Osteoblast (primary cell): ENCODE measurements around the gene PLIN5. TPM values are rescaled to one million over a fixed set of nuclear protein-coding genes. Genes with fewer than 3 reads are reported as not detected.

Experiments
- DNase-seq: peaks from one replicate; pipeline ENCODE4 v3.0.0; 2011; ENCODE audit warnings: low spot score, mixed read lengths; ENCODE audit not compliant: insufficient read length; ENCODE audit errors: missing footprints
- H2AFZ ChIP-seq: 2 replicates; pipeline ENCODE4 v1.6.0; 2011; ENCODE audit warnings: mild to moderate bottlenecking, low read length
- H3K27ac ChIP-seq: 2 replicates; pipeline ENCODE4 v1.5.1; 2011; ENCODE audit warnings: mild to moderate bottlenecking, low read depth, low read length, moderate library complexity
- H3K27me3 ChIP-seq: 2 replicates; pipeline ENCODE4 v1.6.0; 2012; ENCODE audit warnings: mild to moderate bottlenecking, control low read depth, inconsistent platforms, low read length, moderate library complexity; ENCODE audit not compliant: insufficient read depth
- H3K36me3 ChIP-seq: 2 replicates; pipeline ENCODE4 v1.5.1; 2011; ENCODE audit warnings: mild to moderate bottlenecking, low read length, control low read depth, moderate library complexity; ENCODE audit not compliant: insufficient read depth
- H3K4me1 ChIP-seq: 2 replicates; pipeline ENCODE4 v1.5.1; 2011; ENCODE audit warnings: mild to moderate bottlenecking, low read length, control low read depth, moderate library complexity; ENCODE audit not compliant: insufficient read depth
- H3K4me2 ChIP-seq: 2 replicates; pipeline ENCODE4 v1.6.0; 2011; ENCODE audit warnings: mild to moderate bottlenecking, low read length; ENCODE audit not compliant: insufficient read depth
- H3K4me3 ChIP-seq: fragments of 200-600 bp; sonication (generic); 3 replicates; pipeline ENCODE4 v1.5.1; 2012; ENCODE audit warnings: mild to moderate bottlenecking, low read length, inconsistent platforms; ENCODE audit not compliant: insufficient read depth
- H3K79me2 ChIP-seq: 2 replicates; pipeline ENCODE4 v1.6.0; 2012; ENCODE audit warnings: mild to moderate bottlenecking, low read length, control low read depth, inconsistent platforms; ENCODE audit not compliant: insufficient read depth
- H3K9me3 ChIP-seq: 2 replicates; pipeline ENCODE4 v1.5.1; 2011; ENCODE audit warnings: low read depth, low read length, control low read depth
- H4K20me1 ChIP-seq: 2 replicates; pipeline ENCODE4 v1.6.0; 2012; ENCODE audit warnings: mild to moderate bottlenecking, low read length, control low read depth; ENCODE audit not compliant: insufficient read depth
- CTCF ChIP-seq: IDR thresholded peaks from 2 replicates; pipeline ENCODE4 v1.5.1; 2011; ENCODE audit warnings: mild to moderate bottlenecking, low read depth, low read length, moderate library complexity; ENCODE audit errors: extremely low read depth
- total RNA-seq: library from RNA; depleted of rRNA; stranded (reverse); fragments of >200 nt; gene quantifications from 2 replicates; pipeline ENCODE4 v1.2.3, GENCODE V29; 2012

The PLIN5 gene
- total RNA-seq, 1 donor: 0.36 TPM

GRCh38 chr19:4579389-4579788 lies 44.4 kb upstream of the PLIN5 start:
- Histone ChIP-seq H3K36me3 (no peaks in the 10 kb centered on the region), H3K79me2 (no peaks in the 10 kb centered on the region), H3K4me1 (peaks cover 12% of the 10 kb centered on the region), H3K4me3 (no peak overlapping the region), H3K4me2 (no peak overlapping the region), H3K27me3 (peaks cover 39% of the 10 kb centered on the region), H3K9me3 (no peaks in the 10 kb centered on the region), H3K27ac (no peak overlapping the region), H2AFZ (no peak overlapping the region), H4K20me1 (no peaks in the 10 kb centered on the region)
- DNase-seq: peak; percentile 85
- no peak for TF ChIP-seq CTCF

DNA sequence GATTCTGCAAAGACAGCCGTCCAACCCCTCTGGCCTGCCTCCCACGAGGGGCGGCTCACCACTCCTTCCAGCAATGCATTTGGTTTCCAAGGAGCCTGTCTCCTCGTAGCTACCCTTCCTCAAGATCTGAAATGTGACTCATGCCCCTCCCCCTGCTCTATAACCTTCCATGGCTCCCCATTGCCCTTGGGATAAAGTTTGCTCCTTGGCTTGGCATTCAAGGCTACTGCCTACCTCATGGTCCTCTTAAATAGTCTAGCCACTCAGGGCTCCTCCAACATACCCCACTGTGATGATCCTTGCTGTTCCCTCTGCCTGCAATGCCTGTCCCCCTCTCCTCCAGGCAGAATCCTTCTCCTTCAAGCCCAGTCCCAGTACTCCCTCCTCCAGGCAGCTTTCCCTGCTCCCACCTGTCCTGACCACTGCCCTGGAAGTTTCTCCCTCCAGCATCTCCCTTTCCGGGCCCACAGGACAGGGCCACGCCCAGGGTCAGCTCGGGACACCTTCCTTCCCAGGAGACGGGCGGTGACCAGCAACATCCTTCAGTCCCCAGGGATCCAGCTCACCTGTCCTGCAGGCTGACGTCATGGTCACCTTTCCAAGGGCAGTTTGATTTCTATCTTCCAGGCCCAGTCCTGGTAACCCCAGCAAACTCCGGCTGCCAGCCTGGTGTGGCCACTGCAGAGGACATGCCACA lies 43.7 kb upstream of the PLIN5 start:
- Histone ChIP-seq H3K4me1 (peaks cover 12% of the 10 kb centered on the region), H3K4me3 (no peak overlapping the region), H2AFZ (no peak overlapping the region), H3K4me2 (no peak overlapping the region), H3K27me3 (peaks cover 39% of the 10 kb centered on the region), H3K27ac (no peak overlapping the region), H3K79me2 (no peaks in the 10 kb centered on the region), H3K36me3 (no peaks in the 10 kb centered on the region), H3K9me3 (no peaks in the 10 kb centered on the region), H4K20me1 (no peaks in the 10 kb centered on the region)
- no peak for TF ChIP-seq CTCF
- peak; percentile 89 for DNase-seq

DNA sequence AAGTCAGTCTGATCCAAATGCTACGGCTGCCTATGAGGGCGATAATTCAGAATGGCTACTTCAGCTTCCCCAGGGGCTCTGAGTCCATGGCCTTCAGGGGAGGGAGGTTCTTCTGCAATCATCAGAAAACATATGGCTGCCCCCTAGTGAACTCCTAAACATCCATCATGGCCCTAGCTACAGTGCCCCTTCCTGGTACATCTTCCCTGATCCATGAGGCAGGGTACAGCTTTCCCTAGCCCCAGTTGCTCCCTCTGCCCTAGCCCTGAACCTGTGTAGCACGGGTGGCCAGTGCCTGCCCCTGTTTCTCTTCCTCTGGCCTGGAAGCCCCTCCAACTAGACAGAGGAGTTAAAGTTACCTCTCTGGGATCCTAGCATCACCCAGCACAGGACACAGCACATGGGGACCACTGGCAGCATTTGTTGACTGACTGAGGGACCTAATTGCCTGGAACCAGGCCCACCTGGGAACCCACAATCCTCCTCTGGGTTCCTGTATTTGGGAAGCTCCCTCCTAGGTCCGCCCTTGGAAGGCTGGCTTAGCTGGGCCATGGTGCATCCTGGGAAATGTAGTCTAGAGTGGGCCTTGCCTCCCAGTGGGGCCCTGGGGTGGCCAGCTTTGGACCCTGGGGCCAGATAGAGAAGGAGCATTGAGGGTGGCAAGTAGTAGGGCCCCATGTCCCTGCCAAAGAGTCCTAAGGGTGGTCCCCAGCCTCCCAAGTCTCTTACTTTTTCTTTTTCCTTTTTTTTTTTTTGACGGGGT lies 42.2 kb upstream of the PLIN5 start:
- H3K27me3 ChIP-seq: peaks cover 36% of the 10 kb centered on the region
- DNase-seq: peak; percentile 95
- no peak overlapping the region for H2AFZ ChIP-seq
- H3K4me3 ChIP-seq: no peak overlapping the region
- H4K20me1 ChIP-seq: no peaks in the 10 kb centered on the region
- TF ChIP-seq CTCF: no peak
- no peak overlapping the region for H3K4me2 ChIP-seq
- peaks cover 12% of the 10 kb centered on the region for H3K4me1 ChIP-seq
- H3K36me3 ChIP-seq: no peaks in the 10 kb centered on the region
- no peaks in the 10 kb centered on the region for H3K79me2 ChIP-seq
- no peaks in the 10 kb centered on the region for H3K9me3 ChIP-seq
- H3K27ac ChIP-seq: no peak overlapping the region
